Mesodermal cell (in vitro differentiated cells): ENCODE measurements around the gene SPOCK3.

ENCODE experiments used
- H3K27ac ChIP-seq: 2 replicates; pipeline ENCODE4 v1.7.0; 2013; ENCODE audit warnings: mild to moderate bottlenecking, low read depth, low read length, moderate library complexity; ENCODE audit not compliant: severe bottlenecking
- H3K36me3 ChIP-seq: 2 replicates; pipeline ENCODE4 v1.7.1; 2013; ENCODE audit warnings: mild to moderate bottlenecking, low read length, moderate library complexity; ENCODE audit not compliant: control insufficient read depth, insufficient read depth
- H3K4me1 ChIP-seq: one replicate; pipeline ENCODE4 v1.7.1; 2013; ENCODE audit warnings: mild to moderate bottlenecking, low read length; ENCODE audit not compliant: insufficient read depth, control insufficient read depth, poor library complexity, severe bottlenecking
- H3K4me3 ChIP-seq: 2 replicates; pipeline ENCODE4 v1.7.0; 2013; ENCODE audit warnings: low read length, control low read depth, mild to moderate bottlenecking; ENCODE audit not compliant: insufficient read depth, poor library complexity, severe bottlenecking; ENCODE audit errors: extremely low read depth
- H3K9me3 ChIP-seq: 2 replicates; pipeline ENCODE4 v1.7.1; 2013; ENCODE audit warnings: mild to moderate bottlenecking, low read length, moderate library complexity; ENCODE audit not compliant: control insufficient read depth
- WGBS, 2 experiments: methylation state at CpG; one replicate each; pipeline ENCODE4 v1.1.5; 2013; ENCODE audit warnings: missing lambda C conversion rate in 2 of 2; ENCODE audit not compliant: insufficient coverage in 2 of 2; 5-methylcytosine and 5-hydroxymethylcytosine counted together

SPOCK3 gene

DNA sequence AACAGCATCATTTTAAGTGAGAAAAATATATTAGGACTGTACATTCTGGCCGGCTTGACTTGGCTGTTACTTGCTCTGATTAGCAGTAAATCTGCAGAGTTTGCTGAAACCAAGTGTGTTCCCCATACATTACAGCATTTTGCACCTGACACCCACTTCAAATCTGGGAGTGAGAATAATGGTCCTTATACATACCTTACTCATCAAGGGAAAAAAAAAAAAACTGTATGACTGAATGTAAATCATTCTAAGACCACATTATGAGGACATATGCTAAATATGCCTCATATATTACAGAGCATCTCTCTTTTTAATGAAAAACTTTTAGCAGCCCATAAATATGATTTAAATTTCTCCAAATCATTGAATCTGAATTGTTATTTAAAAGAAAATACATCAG, 406.7 kb downstream of the SPOCK3 start:
- Histone ChIP-seq H3K4me1 (no peaks in the 10 kb centered on the region), H3K4me3 (no peak overlapping the region), H3K27ac (no peak overlapping the region), H3K9me3 (no peaks in the 10 kb centered on the region), H3K36me3 (no peaks in the 10 kb centered on the region)
- 80% methylated on average over 1 of the region's 1 CpG; no CpG with 5 or more reads in 1 of the 2 experiments for WGBS, 2 experiments

DNA sequence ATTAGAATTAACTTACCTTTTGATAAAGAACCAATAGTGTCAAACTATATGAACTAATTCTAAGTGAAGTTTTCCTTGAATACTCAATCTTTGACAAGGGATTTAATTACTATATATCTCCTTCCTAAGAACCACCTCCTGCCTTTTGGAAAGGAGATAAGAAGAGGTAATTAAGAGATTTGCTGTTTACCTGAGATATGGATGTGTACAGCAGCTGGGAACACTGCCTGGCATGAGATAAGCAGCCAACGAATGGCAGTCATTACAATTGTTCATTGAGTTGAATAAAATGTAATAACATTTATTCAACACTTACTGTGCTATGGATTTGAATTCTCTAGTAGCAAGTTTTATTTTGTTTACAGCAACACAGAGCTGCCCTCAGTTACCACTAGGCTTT, 407.1 kb downstream of the SPOCK3 start:
- no peak overlapping the region for H3K4me3 ChIP-seq
- H3K4me1 ChIP-seq = no peaks in the 10 kb centered on the region
- no peak overlapping the region for H3K27ac ChIP-seq
- H3K36me3 ChIP-seq = no peaks in the 10 kb centered on the region
- no peaks in the 10 kb centered on the region for H3K9me3 ChIP-seq
- no CpG with 5 or more reads among the region's 1 CpG for WGBS, 2 experiments

DNA sequence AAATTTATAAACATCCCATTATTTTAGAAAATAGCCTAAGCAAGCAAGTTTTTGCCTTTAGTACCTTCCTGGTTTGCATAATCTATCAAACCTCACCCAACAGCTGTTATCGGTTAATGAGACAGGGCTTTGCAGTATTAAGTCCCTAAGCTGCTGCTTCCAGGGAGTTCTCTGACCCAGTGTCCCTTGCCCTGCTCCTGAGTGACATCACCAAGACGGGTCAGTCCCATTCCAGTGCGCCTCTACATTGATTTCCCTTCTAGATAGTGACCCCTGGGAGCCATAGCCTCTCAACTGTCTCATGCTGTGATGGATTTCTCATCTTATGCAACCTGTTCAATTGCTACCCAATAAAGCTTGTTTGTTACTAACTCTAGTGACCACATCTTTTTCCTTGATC, 410.4 kb downstream of the SPOCK3 start:
- H3K27ac ChIP-seq = no peak overlapping the region
- H3K36me3 ChIP-seq = no peaks in the 10 kb centered on the region
- H3K4me3 ChIP-seq = no peak overlapping the region
- H3K4me1 ChIP-seq = no peaks in the 10 kb centered on the region
- no peaks in the 10 kb centered on the region for H3K9me3 ChIP-seq
- 61 to 67% methylated on average over 3 of the region's 3 CpGs for WGBS, 2 experiments

DNA sequence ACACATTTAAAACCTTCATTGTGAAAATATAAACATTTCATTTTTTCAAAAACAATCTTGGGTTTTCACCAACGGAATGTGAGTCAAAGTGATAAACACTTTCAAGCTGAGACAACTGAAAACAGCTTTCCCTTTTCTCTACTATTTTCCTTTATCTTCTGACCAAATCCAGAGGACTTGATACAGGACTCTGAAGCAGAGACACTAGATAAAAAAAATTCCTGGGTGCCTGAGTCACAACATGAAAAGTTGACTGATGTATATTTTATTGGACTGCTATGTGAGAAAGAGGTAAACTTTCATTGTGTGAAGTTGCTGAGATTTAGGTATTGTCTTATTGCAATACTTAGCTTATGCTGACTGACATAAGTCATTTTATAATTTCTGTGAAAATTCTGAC, 411.2 kb downstream of the SPOCK3 start:
- Histone ChIP-seq H3K27ac (peak overlapping the region; percentile 11), H3K4me3 (no peak overlapping the region)
- 83% methylated on average over 1 of the region's 1 CpG; no CpG with 5 or more reads in 1 of the 2 experiments for WGBS, 2 experiments

DNA sequence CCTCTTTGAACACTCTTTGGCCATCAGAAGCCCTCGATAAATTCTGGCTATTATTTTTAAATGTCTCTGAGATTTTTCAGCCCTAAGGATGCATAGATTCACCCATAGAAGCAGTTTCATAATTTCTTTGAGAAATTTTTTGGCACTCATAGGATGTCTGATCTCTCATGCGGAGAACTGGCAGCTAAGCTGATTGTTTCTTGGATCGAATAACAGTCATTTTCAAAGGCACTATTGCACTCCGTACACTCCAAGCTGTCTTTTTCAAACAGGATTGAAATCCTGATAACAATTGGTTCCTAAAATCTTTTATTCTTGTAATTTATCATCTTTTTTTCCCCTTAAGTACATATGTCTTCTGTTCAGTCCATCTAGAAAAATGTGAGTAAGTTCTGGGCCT, 411.9 kb downstream of the SPOCK3 start:
- Histone ChIP-seq H3K27ac (no peak overlapping the region), H3K4me1 (no peaks in the 10 kb centered on the region), H3K36me3 (no peaks in the 10 kb centered on the region), H3K4me3 (no peak overlapping the region), H3K9me3 (no peaks in the 10 kb centered on the region)
- WGBS, 2 experiments = 90 to 100% methylated on average over 2 to 4 of the region's 4 CpGs

More for the DNA sequence above, 411.2 kb downstream of the SPOCK3 start:
- Histone ChIP-seq H3K4me1 (no peaks in the 10 kb centered on the region), H3K9me3 (no peaks in the 10 kb centered on the region), H3K36me3 (no peaks in the 10 kb centered on the region)

DNA sequence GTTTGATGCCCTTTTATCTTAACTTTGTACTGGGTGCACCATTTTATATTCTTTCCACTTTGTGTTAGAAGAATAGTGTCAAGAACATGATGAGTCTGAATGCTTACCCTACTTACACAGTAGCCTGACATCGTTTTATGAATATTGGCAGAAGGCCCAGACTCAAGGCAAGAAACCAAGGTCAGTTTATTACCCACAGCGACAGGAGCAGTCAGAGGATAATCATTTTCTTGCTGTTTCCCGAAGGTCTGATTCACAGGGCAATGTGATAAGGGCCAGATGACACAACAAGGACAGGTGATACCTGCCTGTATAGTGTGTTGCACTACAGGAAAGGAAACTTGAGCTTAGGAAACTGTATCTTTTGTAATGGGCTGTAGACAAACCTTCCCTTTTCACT, 417.4 kb downstream of the SPOCK3 start:
- 94 to 96% methylated on average over 2 to 3 of the region's 3 CpGs for WGBS, 2 experiments
- no peak overlapping the region for H3K27ac ChIP-seq
- no peak overlapping the region for H3K4me3 ChIP-seq
- H3K4me1 ChIP-seq = no peaks in the 10 kb centered on the region
- H3K9me3 ChIP-seq = no peaks in the 10 kb centered on the region
- no peaks in the 10 kb centered on the region for H3K36me3 ChIP-seq

DNA sequence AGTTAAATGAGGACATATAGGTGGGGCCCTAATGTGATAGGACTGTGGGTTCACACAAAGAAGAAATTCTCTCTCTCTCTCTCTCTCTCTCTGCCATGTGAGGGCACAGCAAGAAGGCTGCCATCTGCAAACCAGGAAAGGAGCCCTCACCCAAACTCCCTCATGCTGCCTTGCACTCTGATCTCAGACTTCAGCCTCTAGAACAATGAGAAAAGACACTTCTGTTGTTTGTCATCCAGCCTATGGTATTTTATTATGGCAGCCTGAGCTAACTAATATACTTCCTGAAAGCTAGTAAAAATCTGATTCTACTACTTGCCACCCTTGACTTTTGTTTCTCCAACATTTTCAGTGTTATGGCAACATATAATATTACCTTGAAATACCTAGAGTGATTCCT, 425.9 kb downstream of the SPOCK3 start:
- Histone ChIP-seq H3K4me1 (no peaks in the 10 kb centered on the region), H3K9me3 (no peaks in the 10 kb centered on the region), H3K36me3 (no peaks in the 10 kb centered on the region), H3K27ac (no peak overlapping the region), H3K4me3 (no peak overlapping the region)

DNA sequence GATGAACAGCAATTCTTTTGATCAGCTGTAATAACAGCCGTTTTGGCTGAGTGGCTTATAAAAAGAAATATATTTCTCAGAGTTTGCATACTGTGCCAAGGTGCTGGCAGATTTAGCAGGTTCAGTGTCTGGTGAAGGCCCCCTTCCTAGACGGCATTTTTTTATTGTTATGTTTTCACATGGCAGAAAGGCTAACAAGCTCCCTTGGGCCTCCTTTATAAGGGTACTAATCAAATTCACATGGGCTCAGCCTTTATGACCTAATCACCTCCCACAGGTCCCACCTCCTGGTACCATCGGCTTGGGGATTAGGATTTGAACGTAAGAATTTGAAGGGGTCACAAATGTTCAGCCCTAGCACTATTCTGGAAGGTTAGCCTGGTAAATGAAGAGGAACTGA, 431.9 kb downstream of the SPOCK3 start:
- WGBS, 2 experiments = 80 to 89% methylated on average over 1 to 2 of the region's 4 CpGs
- no peak overlapping the region for H3K27ac ChIP-seq

DNA sequence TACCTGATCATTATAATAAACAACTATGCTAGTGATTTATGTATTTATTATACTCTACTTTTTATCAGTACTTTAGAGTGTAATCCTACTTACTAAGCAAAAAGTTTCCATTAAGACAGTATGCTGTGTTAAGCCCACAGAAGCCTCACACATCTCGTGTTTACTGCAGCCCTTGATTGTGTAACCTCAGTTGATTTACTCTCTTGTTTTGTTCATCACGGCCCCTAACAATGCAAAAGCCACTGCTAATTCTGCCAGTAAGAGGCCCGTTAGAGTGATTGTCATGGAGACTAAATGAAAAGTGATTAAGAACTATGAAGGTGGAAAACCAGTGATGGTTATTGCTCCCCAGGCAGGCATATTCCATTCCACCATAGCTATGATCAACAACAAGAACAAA, 436.2 kb downstream of the SPOCK3 start:
- H3K36me3 ChIP-seq = no peaks in the 10 kb centered on the region
- no peaks in the 10 kb centered on the region for H3K4me1 ChIP-seq
- no peak overlapping the region for H3K4me3 ChIP-seq
- H3K9me3 ChIP-seq = no peaks in the 10 kb centered on the region
- 100% methylated on average over 1 to 2 of the region's 3 CpGs for WGBS, 2 experiments
- no peak overlapping the region for H3K27ac ChIP-seq

More for the DNA sequence above, 431.9 kb downstream of the SPOCK3 start:
- no peaks in the 10 kb centered on the region for H3K9me3 ChIP-seq
- no peaks in the 10 kb centered on the region for H3K36me3 ChIP-seq
- H3K4me3 ChIP-seq = no peak overlapping the region
- H3K4me1 ChIP-seq = no peaks in the 10 kb centered on the region

DNA sequence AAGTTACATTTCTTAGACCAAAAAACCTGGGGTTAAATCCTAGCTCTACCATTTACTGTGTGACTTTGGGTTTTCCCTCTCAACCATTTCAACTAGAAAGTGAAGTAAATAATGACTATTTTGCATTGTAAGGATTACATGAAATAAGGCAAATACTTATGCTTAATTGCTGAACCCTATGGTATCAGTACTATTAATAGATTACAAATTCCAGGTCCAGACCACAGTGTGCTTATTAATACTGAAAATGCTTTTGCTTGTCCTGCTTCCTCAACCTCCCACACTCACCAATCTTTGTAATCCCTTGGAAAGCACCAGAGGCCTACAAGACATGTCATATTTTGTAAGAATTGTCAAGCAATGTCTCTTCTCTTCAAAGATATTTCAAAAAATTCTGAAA, 456.5 kb downstream of the SPOCK3 start:
- Histone ChIP-seq H3K4me3 (no peak overlapping the region), H3K36me3 (no peaks in the 10 kb centered on the region), H3K9me3 (no peaks in the 10 kb centered on the region), H3K27ac (no peak overlapping the region), H3K4me1 (peaks cover 2% of the 10 kb centered on the region)

DNA sequence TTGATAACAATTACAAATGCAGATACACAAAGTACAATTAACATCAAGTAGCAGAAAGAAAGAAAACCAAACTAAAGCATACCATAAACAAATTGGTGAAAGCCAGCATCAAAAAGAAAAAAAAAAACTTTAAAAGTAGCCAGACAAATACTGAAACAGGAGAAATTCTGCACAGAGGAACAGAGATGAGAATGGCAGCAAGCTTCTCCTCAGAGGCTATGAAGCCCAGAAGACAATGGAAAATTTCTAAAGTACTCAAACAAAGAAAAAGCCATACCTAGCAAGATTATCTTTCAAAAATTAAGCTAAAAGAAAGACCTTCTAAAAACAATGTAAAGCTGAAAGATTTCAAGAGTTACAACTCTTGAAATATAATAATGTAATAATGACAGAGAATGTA, 471.3 kb downstream of the SPOCK3 start:
- H3K9me3 ChIP-seq = no peaks in the 10 kb centered on the region
- no peaks in the 10 kb centered on the region for H3K4me1 ChIP-seq
- no peaks in the 10 kb centered on the region for H3K36me3 ChIP-seq
- no peak overlapping the region for H3K27ac ChIP-seq
- H3K4me3 ChIP-seq = no peak overlapping the region

DNA sequence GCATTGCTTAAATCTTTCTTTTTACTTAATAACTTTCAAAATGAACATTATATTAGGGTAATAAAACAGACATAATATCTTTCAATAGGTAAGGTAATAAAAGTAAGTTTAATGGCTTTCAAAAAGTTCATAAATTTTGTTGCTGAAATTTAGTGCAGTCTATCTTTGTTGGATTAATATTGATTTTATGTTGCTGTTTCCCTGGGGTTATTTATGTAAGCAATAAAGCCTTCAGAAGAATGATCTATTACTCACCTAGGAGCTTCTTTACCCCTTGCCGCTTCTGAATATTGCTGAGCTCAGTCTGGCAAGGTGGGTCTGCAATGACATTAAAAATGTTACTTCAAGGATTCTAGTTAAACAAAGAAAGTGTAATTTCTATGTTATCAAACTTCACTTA, 492.6 kb downstream of the SPOCK3 start:
- Histone ChIP-seq H3K36me3 (no peaks in the 10 kb centered on the region), H3K4me3 (no peak overlapping the region), H3K9me3 (peaks cover 5% of the 10 kb centered on the region), H3K27ac (no peak overlapping the region), H3K4me1 (no peaks in the 10 kb centered on the region)
- no CpG with 5 or more reads among the region's 1 CpG for WGBS, 2 experiments
